Mucosa of rectum (tissue), 2 donors: ENCODE results near the gene UBE2H.
"Not testable (repeated sequence)": the region's sequence is repeated elsewhere in the genome, so short reads cannot be mapped to it uniquely, and the experiment has no call there.

Experiments
- H3K27ac ChIP-seq, 2 donors: one replicate each; pipeline ENCODE4 v1.7.0; 2013; ENCODE audit warnings: inconsistent platforms in 2 of 2, low read depth in 2 of 2, low read length in 2 of 2
- H3K27me3 ChIP-seq, 2 donors: one replicate each; pipeline ENCODE4 v1.7.0; 2013; ENCODE audit warnings: low read length in 2 of 2; ENCODE audit not compliant: control insufficient read depth in 2 of 2, insufficient read depth in 2 of 2
- H3K36me3 ChIP-seq, 2 donors: one replicate each; pipeline ENCODE4 v1.7.0; 2013; ENCODE audit warnings: low read length in 2 of 2; ENCODE audit not compliant: control insufficient read depth in 2 of 2, insufficient read depth in 2 of 2
- H3K4me1 ChIP-seq, 2 donors: one replicate each; pipeline ENCODE4 v1.7.0; 2013; ENCODE audit warnings: low read length in 2 of 2, mild to moderate bottlenecking in 1 of 2; ENCODE audit not compliant: control insufficient read depth in 2 of 2, insufficient read depth in 2 of 2
- H3K4me3 ChIP-seq, 2 donors: one replicate each; pipeline ENCODE4 v1.7.0; 2013; ENCODE audit warnings: low read length in 2 of 2
- H3K9ac ChIP-seq, 2 donors: one replicate each; pipeline ENCODE4 v1.7.0; 2013; ENCODE audit warnings: low read length in 2 of 2, low read depth in 1 of 2, mild to moderate bottlenecking in 1 of 2
- H3K9me3 ChIP-seq, 2 donors: one replicate each; pipeline ENCODE4 v1.7.0; 2013; ENCODE audit warnings: low read length in 2 of 2; ENCODE audit not compliant: control insufficient read depth in 2 of 2
- donor health status: healthy.
- donor health status: Normal muscosa, but diverticular disease.

UBE2H gene

DNA sequence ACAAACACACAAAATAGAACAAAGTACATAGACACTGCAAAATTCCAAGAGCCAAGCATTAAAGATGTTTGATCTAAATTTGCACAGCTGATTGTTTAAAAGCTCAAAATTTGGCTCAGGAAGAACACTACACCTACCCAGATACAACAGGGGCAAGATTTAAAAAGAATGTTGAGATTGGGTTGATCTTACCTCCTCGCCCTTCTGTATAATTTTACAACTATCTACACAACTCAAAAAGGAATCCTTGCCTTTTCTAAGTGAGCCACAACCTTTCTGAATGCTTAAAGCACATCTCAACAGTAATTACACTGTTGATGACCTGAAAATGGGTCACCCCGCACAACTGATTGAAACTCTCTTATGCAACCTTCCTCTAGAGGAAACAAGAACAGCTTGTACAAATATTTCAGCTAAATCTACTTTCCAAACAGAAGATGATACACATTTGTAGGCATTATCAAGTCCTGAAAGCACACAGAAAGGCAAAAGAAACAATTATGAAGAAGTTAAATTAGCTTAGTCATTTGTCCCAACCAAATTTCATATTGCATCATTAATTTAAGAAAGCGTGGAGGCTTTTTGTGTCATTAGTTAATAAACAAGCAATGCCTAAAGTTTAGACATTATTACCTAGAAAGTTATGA is 75.5 kb downstream of the UBE2H start:
- Histone ChIP-seq H3K27me3 (no peaks in the 10 kb centered on the region), H3K4me3 (no peak overlapping the region), H3K36me3 (peaks cover 10 to 25% of the 10 kb centered on the region in 2 donors), H3K9me3 (no peaks in the 10 kb centered on the region), H3K27ac (no peak overlapping the region), H3K9ac (no peak overlapping the region), H3K4me1 (no peaks in the 10 kb centered on the region)

DNA sequence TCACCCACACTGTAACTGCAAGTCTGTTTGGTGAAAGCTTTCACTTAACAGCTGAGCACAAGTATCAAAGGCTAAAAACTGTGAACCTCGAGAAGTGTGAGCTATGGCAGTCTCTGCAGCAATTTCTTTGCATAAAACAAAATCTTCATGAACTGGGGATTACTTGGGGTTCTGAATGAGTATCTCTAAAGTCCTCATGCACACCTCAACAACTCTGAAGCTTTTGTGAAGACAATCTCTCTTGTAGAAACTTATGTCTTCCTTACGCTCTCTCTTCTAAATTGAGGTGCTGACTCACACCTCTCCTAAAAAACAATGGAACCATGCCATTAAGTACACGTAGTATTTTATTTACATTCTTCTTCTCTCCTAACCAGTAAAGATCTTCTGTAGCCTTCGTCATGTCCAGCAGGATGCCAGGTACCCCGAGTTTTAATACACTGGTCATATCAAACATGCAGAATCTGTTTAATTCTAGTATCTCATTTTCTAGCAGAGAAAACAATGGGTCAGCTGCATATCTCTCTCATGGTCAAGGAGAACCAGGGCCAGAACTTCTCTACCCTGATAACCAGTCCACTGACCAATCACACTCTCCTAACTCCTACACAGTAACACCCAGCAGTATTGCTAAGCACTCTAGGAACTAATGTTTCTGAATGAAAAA is 76.9 kb downstream of the UBE2H start:
- Histone ChIP-seq H3K4me3 (no peak overlapping the region), H3K36me3 (peaks cover 10 to 25% of the 10 kb centered on the region in 2 donors), H3K9ac (no peak overlapping the region), H3K4me1 (no peaks in the 10 kb centered on the region), H3K27me3 (no peaks in the 10 kb centered on the region), H3K27ac (no peak overlapping the region), H3K9me3 (no peaks in the 10 kb centered on the region)

DNA sequence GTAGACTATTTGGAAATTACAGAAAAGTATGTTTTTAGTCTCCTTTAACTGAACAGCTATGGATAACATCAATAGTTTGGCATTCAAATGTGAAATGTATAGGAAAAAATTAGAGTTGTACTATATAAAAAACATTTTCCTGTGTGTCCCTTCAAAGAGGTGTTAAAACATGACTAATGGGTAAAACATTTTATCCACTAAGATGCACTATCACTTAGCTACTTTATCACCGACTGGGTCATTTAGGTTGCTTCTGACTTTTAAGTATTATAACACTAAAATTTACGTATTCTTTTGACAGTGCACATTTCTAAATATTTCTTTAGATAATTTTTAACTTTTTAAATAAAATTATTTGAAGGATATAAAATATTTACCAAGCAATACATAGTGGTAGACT is 77.6 kb downstream of the UBE2H start:
- no peaks in the 10 kb centered on the region for H3K27me3 ChIP-seq

DNA sequence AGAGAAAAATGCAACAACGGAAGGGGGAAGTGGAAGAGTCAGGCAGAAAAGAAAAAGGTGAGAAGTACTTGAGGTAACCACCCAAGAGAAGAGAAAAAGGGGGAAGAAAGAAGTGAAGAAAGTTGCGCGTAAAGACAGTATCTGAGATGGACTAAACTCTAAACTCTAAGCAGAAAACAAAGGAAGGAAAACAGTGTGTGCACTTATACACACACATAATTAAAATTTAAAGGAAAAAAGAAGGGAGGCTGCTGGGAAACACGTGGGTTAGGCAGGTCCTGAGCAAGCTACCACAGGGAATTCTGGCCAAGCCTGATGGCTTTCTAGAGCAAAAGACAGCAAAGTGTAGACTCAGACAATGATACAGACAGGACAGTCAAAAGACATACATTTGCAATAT is 78.0 kb downstream of the UBE2H start:
- no peaks in the 10 kb centered on the region for H3K4me1 ChIP-seq
- no peak overlapping the region for H3K27ac ChIP-seq
- peaks cover 7 to 25% of the 10 kb centered on the region in 2 donors for H3K36me3 ChIP-seq

More for the DNA sequence above, 77.6 kb downstream of the UBE2H start:
- no peaks in the 10 kb centered on the region for H3K9me3 ChIP-seq
- peaks cover 7 to 25% of the 10 kb centered on the region in 2 donors for H3K36me3 ChIP-seq
- H3K27ac ChIP-seq, result no peak overlapping the region
- no peak overlapping the region for H3K4me3 ChIP-seq
- no peaks in the 10 kb centered on the region for H3K4me1 ChIP-seq
- no peak overlapping the region for H3K9ac ChIP-seq

DNA sequence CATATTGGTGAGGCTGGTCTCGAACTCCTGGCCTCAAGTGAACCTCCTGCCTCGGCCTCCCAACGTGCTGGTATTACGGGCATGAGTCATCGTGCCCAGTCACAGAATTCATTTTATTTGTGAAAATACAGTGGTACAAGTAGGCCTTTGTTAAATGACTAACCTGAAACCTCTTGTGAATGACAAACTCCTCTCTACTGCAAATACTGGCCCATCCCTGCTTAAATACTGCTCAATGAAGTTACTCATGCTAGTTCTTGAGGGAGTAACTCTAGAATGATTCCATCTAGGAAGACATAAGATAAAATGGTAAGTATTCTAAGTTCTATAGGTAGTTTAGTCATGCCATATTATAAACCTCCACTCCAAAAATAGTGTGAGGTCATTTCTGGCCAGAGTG is 80.7 kb downstream of the UBE2H start:
- no peaks in the 10 kb centered on the region for H3K9me3 ChIP-seq
- no peak overlapping the region for H3K27ac ChIP-seq
- no peaks in the 10 kb centered on the region for H3K27me3 ChIP-seq
- H3K4me1 ChIP-seq, result no peaks in the 10 kb centered on the region
- no peak overlapping the region for H3K4me3 ChIP-seq
- H3K9ac ChIP-seq, result no peak overlapping the region
- peaks cover 3 to 6% of the 10 kb centered on the region in 2 donors for H3K36me3 ChIP-seq

More for the DNA sequence above, 78.0 kb downstream of the UBE2H start:
- no peak overlapping the region for H3K9ac ChIP-seq
- no peaks in the 10 kb centered on the region for H3K27me3 ChIP-seq
- H3K4me3 ChIP-seq, result no peak overlapping the region
- H3K9me3 ChIP-seq, result no peaks in the 10 kb centered on the region

DNA sequence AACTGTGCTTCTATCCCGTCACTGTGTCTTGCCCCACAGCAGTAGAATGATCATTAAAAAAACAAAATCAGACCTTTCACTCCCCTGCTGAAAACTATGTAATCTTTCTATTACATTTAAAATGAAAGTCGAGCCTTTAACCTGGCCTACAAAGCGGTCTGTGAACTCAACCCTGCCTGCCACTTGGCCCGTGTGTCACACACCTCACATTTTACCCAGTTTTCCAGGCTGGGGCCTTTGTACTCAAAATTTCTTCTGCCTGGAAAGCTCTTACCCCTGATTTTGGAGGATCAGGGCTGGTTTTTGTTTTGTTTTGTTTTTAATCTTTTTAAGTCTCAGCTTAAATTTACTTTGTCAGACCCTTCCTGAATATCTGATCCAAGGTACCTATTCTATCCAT is 82.1 kb downstream of the UBE2H start:
- Histone ChIP-seq H3K36me3 (peaks cover 3 to 4% of the 10 kb centered on the region in 2 donors), H3K27me3 (no peaks in the 10 kb centered on the region), H3K27ac (no peak overlapping the region), H3K9me3 (no peaks in the 10 kb centered on the region), H3K4me3 (no peak overlapping the region), H3K4me1 (no peaks in the 10 kb centered on the region), H3K9ac (no peak overlapping the region)

DNA sequence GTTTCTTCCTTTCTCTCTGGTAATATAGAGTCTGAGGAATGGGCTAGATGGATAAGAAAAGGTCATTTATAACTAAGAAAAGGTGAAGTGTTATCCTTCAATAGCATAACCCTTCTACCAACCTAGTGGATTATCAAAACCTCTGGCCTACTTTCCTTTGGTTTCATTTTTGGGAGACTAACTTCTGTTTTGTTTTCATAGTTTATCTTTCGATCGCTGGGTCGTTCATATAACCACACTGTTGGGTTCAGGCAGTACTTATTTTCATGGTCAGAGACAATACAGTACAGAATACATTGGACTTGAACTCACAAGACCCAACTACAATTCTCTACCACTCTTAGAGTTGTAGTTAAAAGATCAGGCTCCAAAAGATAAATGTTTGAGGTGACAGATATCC is 86.5 kb downstream of the UBE2H start:
- H3K4me1 ChIP-seq, result no peaks in the 10 kb centered on the region
- H3K27ac ChIP-seq, result no peak overlapping the region

DNA sequence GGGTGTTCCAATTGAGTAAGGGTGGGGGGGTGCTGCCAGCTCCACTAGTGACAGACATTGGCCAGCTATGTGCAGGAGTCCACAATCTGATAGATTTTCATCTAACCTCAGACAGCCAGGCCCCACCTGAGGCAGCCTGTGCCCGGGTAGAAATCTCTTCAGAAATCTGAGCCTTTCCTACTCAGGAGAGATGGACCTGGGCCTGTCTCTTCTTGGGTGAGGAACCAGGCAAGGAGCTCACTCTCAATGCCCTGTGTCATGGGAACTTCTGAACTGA is 86.9 kb downstream of the UBE2H start:
- Histone ChIP-seq H3K4me3 (no peak overlapping the region), H3K27me3 (no peaks in the 10 kb centered on the region), H3K27ac (no peak overlapping the region), H3K9me3 (no peaks in the 10 kb centered on the region), H3K4me1 (no peaks in the 10 kb centered on the region), H3K9ac (no peak overlapping the region), H3K36me3 (no peaks in the 10 kb centered on the region)

More for the DNA sequence above, 86.5 kb downstream of the UBE2H start:
- H3K4me3 ChIP-seq, result no peak overlapping the region
- no peak overlapping the region for H3K9ac ChIP-seq
- H3K27me3 ChIP-seq, result no peaks in the 10 kb centered on the region
- no peaks in the 10 kb centered on the region for H3K36me3 ChIP-seq
- H3K9me3 ChIP-seq, result no peaks in the 10 kb centered on the region

DNA sequence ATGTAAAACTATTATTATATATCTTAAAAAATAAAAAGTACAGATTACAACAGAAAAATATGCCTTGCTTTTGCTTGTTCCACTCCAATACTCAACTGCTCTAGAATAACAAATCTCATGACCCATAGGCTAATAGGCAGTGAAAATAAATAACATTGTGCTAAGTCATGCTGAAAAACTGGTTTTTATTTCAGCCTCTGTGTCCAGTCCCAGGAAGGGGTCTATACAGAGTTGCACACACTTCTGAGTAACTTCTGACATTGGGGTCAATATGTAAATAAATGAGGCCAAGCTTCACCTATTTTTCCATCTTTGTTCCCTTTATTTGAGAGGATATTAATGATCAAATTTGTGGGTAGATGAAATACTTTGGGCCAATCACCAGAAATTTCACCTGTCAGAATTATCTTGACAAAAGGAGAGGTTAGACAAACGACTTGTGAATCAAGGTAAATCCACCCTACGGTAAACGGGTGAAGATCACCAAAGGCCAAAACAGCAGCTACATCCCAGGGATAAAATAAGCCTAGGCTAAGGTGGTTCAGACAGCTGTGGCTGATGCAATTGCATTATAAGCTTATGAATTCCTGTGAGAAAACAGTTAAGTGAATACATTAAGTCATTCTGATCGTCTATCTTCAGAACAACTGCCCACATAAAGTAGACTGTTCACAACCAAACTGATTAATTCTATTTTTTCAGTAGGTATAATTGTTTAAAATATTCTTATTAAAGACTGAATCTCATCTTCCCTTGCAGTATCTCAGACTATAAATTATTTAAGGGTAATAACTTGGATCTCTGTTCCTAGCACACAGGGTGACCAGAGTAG is 87.5 kb downstream of the UBE2H start:
- peaks cover 0 to 3% of the 10 kb centered on the region in 2 donors for H3K4me1 ChIP-seq
- H3K27ac ChIP-seq, result no peak overlapping the region
- H3K4me3 ChIP-seq, result no peak overlapping the region
- no peaks in the 10 kb centered on the region for H3K36me3 ChIP-seq
- H3K27me3 ChIP-seq, result no peaks in the 10 kb centered on the region
- no peaks in the 10 kb centered on the region for H3K9me3 ChIP-seq
- no peak overlapping the region for H3K9ac ChIP-seq

DNA sequence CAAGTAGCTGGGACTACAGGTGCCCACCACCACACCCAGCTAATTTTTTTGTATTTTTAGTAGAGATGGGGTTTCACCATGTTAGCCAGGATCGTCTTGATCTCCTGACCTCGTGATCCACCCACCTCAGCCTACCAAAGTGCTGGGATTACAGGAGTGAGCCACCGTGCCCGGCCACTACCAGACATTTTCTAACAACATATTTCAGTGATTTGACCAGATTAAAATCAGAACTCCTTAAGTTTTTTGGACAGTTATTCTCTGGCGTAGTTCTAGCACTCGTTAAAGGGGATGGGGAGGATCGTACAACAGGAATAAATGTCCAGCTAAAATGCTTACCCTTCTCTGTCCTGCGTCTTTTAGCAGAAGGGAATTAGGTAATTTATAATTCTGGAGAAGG is 88.1 kb downstream of the UBE2H start:
- not testable (repeated sequence) for H3K4me1 ChIP-seq

More for the DNA sequence above, 88.1 kb downstream of the UBE2H start:
- H3K9ac ChIP-seq, H3K4me3 ChIP-seq, H3K9me3 ChIP-seq, H3K27ac ChIP-seq, H3K36me3 ChIP-seq, H3K27me3 ChIP-seq: not testable (repeated sequence)
